Left colon (tissue), 2 donors: ENCODE results near the gene OTOG. TPM values are rescaled to one million over a fixed set of nuclear protein-coding genes. Genes with fewer than 3 reads are reported as not detected.

Source experiments
- ATAC-seq: fragments of 200-7000 bp; cut with Tn5 transposase; one replicate; pipeline ENCODE4 v1.9.1; 2020; ENCODE audit warnings: mild to moderate bottlenecking, moderate library complexity
- DNase-seq, 2 donors: peaks; one replicate each; pipeline ENCODE4 v3.0.0-alpha.2; 2020
- intact Hi-C, 2 donors: fragments of 100-400 bp; cut with DNase I in 1 of 2; cut with micrococcal nuclease in 1 of 2; formaldehyde crosslinking; loops; one replicate each; pipeline versions ENCODE4 v1.11.2 to v1.14.0; 2022; cut with DNase I, micrococcal nuclease
- total RNA-seq, 2 donors: library from RNA; stranded (reverse); fragmentation: NEBNext Ultra II Directional; extraction: Animal tissue kit (Norgen Biotek cat#: 25700); gene quantifications; one replicate each; pipeline ENCODE4 v1.2.1, GENCODE V29; 2021
- donor health status: DM: no; HTN: no; CAD: no.
- donor health status: DM: yes; HTN: yes; CAD: no.

The OTOG gene
- total RNA-seq, 2 donors from 2014 or later, result not detected

DNA sequence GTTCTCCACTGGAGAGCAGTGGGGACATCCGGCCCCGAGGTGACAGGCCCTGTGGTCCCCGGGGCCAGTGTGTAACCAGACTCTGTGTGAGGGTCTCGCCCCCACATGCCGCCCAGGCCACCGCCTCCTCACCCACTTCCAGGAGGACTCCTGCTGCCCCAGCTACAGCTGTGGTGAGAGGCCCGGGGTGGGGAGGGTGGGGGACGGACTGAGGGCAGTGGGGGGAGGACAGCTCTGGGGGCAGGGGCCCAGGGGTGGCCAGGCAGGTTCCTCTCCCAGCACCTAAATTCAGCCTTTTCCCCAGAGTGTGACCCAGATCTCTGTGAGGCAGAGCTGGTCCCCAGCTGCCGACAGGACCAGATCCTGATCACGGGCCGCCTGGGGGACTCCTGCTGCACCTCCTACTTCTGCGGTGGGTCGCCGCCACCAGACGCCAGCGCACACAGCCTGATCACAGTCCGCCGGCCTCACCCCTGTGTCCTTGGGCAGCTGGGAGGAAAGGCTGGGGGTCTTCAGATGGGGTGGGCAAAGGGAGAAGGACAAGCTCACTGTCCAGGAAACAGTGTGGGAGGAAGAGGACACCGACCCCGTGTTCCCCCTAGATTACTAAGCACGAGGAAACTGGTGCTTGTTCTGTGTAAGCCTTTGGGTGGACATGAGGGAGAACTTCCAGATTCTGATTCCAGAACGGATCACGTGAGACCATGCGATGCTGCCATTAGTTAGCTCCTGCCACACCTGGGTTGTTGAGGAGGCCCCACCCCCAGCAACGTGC, 87.9 kb downstream of the OTOG start:
- no peak for ATAC-seq
- DNase-seq, result no peak
- intact Hi-C loops, result no loop called here

GRCh38 chr11:17635551-17635938, 88.5 kb downstream of the OTOG start:
- ATAC-seq (no peak), DNase-seq (no peak)
- intact Hi-C loops, result no loop called here

- ATAC-seq, result no peak
- intact Hi-C loops, result no loop called here
Observed at GRCh38 chr11:17636721-17637120, 89.7 kb downstream of the OTOG start.

DNA sequence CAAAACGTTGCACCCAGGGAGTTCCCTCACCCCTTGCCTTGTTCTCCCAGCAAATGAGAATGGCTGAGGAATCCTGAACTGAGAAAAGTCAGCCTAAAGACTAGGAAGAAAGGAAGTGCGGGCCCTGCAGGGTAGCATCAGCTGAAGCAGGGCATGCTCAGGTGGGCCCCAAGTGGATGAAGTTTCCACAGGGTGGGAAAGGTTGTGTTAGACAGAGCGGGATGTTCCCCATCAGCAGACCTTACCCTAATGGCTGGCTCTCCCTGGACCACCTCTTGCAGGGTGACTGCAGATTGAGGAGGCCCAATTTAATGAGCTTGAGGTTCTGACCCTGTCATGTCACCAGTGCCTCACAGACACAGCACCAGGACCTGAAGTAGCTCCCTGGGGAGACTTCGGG, 90.8 kb downstream of the OTOG start:
- ATAC-seq (no peak), DNase-seq (no peak)
- intact Hi-C loops, result no loop called here

More at GRCh38 chr11:17636721-17637120, 89.7 kb downstream of the OTOG start:
- DNase-seq, result no peak

GRCh38 chr11:17638311-17638710, 91.3 kb downstream of the OTOG start:
- intact Hi-C loops, result no loop called here
- ATAC-seq (no peak), DNase-seq (no peak)

GRCh38 chr11:17639091-17639490, 92.0 kb downstream of the OTOG start:
- ATAC-seq (no peak), DNase-seq (no peak)
- intact Hi-C loops, result no loop called here

GRCh38 chr11:17639781-17640180, 92.7 kb downstream of the OTOG start:
- ATAC-seq (no peak), DNase-seq (no peak)
- intact Hi-C loops, result no loop called here

GRCh38 chr11:17640493-17641164, 93.6 kb downstream of the OTOG start:
- no peak for DNase-seq
- intact Hi-C loops, result no loop called here
- no peak for ATAC-seq

- ATAC-seq, result no peak
- no peak for DNase-seq
- intact Hi-C loops, result no loop called here
Observed at GRCh38 chr11:17641792-17642350, 94.8 kb downstream of the OTOG start.

- DNase-seq (no peak), ATAC-seq (no peak)
- intact Hi-C loops, result no loop called here
Observed at GRCh38 chr11:17642370-17642769, 95.3 kb downstream of the OTOG start.

DNA sequence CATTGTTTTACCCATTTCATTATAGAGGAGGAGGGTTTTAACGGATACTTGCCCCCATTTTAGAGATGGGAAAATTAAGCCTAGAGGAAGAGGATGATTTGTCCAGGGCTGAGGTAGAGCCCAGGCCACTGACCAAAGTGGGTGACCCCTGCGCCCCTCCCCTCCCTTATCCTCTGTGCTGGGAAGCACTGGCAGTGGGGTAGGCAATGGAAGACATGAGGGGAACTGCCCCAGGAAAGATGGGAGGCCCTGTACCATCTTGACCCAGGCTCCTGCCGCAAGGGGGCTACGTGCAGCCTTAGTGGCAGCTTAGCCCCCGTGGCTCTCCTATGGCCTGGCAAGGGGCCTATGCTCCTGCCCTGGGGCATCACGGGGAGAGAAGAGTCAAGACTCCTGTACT, 95.9 kb downstream of the OTOG start:
- no peak for DNase-seq
- intact Hi-C loops, result no loop called here
- ATAC-seq, result no peak

DNA sequence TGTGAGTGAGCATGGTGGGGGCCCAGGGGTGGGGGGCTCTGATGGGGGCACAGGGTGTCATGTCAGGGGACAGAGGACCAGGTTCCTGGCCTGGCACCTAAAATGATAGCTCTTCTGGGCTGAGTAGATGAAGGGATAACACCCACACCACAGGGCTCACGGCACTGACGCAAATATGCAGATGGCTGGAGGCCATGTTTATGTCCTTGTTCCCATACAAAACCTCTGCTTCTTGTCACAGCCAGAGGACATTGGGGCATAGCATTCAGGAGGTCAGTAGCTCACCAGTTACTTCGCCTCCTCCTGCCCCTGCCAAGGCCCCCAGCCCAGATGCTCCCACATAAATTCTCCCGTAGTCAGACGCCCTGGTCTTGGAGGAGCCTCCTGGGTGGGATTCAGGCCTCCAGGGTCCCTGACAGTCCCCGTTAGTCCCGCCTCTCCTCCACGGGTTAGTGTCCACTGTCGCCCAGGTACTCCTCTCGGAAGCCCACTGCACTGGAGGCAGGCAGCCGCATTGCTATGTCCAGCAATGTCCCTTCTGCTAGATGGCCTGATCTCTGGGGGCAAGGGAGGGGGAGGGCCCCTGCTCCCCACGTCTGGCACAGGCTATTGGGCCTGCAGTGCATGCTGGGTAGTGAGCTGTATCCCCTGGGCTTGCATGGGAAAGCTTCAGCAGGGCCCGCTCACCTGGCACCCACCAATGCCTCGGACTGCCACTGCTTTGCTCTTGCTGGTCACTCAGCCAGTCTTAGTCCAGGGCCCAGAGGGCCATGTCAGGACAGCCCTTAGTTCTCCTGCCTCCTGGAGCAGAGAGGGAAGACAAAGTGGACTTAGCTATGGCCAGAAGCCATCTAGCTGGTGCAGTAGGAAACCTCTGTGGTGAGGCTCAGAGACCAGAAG, 96.7 kb downstream of the OTOG start:
- DNase-seq (no peak), ATAC-seq (no peak)
- intact Hi-C loops, result no loop called here

DNA sequence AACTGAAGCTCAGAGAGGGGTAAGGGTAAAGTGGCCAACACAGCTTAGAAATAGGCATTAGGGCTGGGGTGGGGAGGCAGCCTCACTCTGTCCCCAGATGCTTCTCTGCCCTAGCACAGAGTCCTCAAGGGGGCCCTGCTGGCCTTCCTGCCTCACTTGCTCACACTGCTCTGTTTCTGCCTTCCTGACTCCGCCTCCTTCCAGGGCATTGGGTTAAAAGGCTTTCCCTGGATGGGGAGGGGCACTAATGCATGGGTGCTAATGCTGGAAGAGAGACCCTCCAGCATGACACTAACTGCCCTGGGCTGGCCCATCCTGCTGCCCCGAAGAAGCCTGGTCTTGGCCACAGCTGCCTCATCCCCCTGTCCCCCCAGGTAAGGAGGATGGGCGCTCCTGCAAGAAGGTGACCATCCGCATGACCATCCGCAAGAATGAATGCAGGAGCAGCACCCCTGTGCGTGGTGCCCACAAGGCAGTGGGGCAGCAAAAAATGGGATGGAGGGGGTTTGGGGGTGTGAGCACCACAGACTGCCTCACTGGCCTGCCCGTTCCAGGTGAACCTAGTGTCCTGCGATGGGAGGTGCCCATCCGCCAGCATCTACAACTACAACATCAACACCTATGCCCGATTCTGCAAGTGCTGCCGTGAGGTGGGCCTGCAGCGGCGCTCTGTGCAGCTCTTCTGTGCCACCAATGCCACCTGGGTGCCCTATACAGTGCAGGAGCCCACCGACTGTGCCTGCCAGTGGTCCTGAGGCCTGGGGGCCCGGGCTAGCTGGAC, 98.3 kb downstream of the OTOG start:
- DNase-seq, result no peak
- no peak for ATAC-seq

GRCh38 chr11:17646451-17647145, 99.5 kb downstream of the OTOG start:
- DNase-seq (no peak), ATAC-seq (no peak)
- intact Hi-C loops, result no loop called here

More for the DNA sequence above, 98.3 kb downstream of the OTOG start:
- intact Hi-C loops, result no loop called here

DNA sequence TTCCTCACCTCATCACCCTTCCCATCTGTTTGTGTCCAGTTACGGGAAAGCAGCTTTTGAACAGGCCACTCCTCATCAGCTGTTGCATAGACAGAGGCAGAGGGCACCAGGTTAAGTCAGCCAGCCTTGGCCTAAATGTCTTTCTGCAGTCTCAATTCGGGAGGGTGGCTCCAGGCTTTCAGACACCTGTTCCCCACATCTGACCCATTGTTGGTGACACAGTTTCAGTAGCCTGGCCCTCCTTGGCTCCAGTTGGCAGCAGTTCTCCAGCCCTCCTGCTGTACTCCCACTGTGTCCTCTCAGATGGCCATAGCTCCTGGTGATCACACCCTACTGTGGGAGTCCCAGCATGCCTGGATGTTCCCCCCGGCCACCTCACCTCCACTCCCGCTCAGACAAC, 101.5 kb downstream of the OTOG start:
- intact Hi-C loops, result no loop called here
- ATAC-seq (no peak), DNase-seq (no peak)

DNA sequence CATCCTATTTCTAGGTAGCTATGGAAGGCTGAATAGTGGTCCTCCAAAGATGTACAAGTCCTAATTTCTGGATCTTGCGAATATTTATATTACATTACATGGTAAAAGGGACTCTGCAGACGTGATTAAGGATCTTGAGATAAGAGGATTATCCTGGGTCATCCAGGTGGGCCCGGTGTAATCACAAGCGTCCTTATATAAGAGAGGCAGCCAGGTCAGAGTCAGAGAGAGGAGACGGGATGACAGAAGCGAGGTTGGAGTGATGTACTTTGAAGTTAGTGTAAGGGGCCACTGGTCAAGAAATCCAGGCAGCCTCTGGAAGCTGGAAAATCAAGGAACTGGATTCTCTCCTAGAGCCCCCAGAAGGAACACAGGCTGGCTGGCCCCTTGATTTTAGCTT, 102.2 kb downstream of the OTOG start:
- DNase-seq (no peak), ATAC-seq (no peak)
- intact Hi-C loops, result no loop called here

DNA sequence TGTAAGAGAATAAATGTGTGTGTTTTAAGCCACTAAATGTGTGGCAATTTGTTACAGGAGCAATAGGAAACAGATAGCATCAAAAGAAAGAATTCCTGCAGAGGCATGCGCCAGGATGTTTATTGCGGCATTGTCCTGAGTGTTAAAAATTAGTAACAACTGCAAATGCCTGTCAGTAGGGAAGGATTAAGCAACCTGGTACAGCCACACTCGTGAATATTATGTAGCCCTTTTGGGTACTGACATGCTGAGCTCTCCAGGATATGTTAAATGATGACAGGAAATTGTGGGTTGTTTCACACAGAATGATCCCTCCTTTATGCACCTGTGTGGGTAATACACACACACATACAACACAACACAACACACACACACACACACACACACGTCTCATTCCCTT, 102.6 kb downstream of the OTOG start:
- no peak for DNase-seq
- intact Hi-C loops, result no loop called here
- ATAC-seq, result no peak
